Bone marrow (tissue), 2 donors: ENCODE results near the gene DTX4.
A peak's percentile ranks its signal among the peaks of the same experiment; 100 is the strongest.

Experiments
- DNase-seq, 2 donors: peaks; one replicate each; lab custom pipeline; 2025; lab: John Stamatoyannopoulos, UW

Gene DTX4

DNA sequence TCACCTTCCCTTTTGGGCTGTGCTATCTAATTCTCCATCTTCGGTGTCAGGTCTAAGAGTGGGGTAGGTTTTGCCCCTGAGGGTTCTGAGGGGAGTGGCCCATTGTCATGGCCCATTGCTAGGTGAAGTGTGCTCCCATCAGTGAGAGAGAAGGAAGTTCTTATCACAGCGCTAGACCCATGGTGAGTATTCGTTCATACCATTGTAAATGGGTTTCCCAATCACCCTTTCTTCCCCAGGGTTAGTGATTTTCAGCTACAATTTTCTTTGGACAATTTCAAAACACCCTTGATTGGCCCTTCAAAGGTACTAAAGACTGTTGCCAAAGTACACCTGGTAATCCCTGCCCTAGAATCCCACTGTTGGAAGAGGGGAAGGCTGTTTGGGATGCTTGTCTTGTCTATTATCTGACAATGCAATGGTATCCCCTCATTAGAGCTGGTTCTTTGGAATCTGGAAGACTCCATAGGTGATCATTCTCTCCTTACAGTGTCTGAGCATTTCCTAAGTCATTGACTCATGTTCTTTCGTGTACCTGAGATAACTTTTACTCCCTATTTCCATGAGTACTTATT lies 20.6 kb downstream of the DTX4 start:
- DNase-seq: no peak

DNA sequence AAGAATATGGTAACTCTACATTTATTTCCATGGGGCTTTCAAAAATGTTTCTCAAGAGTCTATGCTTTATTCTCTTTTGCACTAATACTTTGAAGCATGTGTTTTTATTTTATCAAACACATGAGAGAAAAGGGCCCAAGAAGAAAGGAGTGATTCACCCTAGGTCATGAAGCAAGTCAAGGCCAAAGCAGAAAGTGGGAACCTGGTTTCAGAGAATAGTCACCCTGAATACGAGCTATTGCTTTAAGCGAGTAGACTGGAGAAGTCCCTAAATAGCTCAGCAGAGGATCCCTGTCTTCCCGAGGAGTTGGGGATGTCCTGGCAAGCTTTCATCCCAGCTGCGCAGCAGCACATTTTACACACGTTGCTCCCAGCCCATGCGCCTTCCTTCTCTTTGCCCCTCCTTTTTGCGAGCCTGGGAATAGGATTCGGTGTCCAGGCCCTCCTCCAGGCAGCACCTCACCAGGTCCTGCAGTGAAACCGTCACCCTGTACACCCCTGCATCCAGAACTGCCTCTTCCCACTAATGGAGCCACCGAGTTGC lies 21.7 kb downstream of the DTX4 start:
- no peak for DNase-seq

DNA sequence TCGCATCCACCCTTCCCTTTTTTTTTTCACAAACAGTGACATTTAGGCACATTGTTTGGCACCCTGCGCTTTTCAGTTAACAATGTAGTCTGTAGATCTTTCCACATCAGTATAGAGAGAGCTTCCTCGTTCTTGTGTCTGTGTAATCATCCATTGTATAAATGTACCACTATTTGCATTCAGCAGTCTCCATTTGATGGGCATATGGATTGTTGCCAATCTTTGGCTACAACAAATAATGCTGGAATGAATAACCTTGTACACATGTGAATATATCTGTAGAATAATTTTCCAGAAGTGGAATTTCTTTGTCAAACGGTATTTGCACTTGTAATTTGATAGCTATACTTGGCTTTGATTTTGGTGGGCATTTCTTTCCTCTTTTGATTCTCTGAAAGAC lies 23.7 kb downstream of the DTX4 start:
- no peak for DNase-seq

DNA sequence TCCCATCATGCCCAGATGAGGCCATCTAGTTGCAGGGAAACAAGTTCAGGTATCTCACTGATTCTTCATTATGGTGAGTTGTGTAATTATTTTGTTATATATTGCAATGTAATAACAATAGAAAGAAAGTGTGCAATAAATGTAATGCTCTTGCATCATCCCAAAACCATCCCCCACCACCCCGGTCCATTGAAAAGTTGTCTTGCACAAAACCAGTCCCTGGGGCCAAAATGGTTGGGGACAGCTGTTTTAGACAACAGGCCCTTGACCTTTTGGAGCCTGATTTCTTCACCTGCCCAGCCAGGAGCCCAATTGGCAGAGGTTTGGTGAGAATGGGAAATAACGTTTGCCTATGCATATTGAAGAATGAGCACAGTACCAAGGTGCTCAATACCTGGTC lies 24.8 kb downstream of the DTX4 start:
- no peak for DNase-seq

DNA sequence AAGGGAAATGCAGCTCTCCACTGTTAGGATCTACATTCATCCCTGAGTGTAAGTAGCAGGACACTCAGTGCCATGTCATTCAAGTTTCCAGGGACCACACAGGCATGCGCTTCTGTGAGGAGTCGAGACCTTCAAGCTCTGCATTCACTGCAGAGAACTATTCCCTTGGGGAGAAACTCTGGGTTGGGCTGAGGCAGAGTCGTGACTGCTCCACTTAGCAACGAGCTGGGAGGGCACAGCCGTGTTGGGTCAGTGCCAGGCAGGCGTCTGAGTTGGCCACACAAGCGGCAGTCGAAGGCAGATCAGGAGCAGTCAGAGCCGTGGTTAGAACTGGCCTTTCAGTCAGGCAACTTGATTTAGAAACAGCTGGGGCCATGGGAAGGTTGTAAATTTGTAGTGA lies 26.1 kb downstream of the DTX4 start:
- DNase-seq: no peak

DNA sequence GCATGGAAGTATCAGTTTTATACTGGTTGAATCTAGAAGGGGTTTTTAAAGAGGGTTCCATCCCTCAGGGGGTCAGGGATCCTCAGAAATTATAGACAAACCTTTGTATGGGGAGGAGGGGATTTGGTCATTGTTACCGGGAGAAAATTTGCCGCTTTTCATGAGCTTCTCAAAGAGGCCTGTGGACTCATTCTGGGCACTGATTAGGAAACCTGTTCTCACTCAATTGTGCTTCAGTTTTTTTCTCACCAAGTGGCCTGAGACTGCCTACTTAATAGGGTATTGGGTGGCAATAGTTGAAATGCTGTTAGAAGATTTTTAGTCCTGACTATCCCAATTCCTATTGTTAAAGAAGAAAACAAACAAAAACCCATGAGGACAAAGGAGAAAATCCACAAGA lies 26.8 kb downstream of the DTX4 start:
- no peak for DNase-seq

DNA sequence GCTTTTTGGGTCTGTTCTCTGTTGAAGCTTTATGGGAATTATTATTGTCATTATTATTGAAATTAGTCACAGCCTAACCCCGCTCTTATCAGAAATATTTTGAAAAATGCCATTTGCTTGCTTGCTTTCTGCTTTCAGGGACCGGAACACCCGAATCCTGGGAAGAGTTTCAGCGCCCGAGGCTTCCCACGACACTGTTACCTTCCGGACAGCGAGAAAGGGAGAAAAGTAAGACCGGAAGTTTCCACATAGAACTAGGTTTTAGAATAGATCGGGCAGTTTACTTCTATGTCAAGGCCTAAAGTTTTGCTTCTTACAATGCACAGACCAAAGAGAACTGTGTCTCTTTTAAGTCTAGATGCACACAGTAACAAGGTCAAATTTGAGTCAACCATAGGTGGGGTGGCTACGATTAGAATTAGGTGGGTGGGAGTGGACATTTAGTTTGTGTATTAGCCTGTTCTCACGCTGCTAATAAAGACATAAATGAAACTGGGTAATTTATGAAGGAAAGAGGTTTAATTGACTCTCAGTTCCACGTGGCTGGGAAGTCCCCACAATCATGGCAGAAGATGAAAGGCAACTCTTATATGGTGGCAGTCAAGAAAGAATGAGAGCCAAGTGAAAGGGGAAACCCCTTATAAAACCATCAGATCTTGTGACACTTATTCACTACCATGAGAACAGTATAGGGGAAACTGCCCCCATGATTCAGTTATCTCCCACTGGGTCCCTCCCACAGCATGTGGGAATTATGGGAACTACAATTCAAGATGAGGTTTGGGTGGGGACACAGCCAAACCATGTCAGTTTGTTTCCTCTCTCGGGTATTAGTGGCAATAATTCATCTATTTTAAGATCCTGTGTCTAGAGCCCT lies 27.9 kb downstream of the DTX4 start:
- peak in 1 of 2 donors; percentile 53 for DNase-seq

DNA sequence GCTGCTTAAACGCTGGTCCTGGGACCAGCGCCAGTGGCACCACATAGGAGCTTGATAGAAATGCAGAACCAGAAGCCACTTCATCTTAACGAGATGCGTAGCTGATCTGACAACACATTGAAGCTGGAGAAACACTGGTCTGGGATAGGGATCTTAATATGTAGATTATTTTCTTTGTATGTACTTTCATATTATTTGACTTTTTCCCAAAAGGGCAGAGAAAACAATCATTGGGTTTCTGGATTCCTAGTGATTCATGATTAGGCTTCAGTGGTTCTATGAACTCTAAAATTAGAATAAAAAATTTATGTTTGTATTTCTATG lies 28.5 kb downstream of the DTX4 start:
- no peak for DNase-seq

DNA sequence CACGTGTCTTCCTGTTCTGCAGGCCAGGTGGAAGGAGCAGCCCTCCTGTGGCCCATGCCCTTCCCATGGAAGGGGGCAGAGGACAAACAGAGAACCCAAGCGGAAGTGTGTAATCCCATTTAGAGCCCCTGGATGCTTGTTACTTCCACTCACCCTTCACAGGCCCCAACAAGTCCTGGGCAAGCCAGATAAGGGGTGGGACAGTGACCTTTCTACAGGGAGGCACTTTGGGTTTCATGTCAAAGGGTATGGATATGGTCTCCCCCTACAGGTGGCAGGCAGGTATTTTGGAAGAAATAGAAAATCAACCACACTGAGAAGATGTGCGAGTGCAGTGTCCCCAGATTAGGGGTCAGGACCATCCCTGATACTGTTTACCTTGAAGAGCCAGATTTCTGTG lies 29.4 kb downstream of the DTX4 start:
- DNase-seq: no peak

DNA sequence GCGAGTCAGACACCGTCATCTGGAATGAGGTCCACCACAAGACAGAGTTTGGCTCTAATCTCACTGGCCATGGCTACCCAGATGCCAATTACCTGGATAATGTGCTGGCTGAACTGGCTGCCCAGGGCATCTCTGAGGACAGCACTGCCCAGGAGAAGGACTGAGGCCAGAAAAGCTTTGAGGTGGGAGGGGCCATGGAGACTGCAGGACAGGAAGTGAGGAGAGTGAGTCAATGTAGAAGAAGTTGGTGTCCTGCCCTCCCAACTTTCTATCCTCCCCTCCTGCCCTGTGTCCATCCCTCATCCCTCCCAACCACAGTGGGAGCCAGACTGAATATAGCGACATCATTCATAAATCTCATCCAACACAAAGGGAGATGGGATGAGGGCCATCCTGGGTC lies 32.8 kb downstream of the DTX4 start:
- DNase-seq: no peak

DNA sequence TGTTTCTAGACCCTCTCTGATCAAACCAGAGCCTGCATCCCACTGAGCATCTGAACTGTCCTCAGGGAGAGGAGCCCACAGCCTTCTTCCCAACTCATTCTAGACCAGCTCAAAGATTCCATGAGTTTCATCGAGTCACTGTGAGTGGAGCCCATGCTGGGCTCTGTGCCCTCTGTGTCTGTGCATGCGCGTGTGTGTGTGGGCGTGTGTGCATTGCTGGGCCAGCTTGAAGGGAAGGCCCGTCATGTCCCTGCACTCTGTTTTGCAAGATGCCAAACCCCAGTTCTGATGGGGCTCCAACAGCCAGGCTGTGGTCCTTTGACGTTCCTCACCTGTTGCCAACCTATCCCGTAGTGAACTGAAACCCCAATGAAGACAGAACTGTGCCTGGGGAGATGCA lies 33.7 kb downstream of the DTX4 start:
- no peak for DNase-seq

DNA sequence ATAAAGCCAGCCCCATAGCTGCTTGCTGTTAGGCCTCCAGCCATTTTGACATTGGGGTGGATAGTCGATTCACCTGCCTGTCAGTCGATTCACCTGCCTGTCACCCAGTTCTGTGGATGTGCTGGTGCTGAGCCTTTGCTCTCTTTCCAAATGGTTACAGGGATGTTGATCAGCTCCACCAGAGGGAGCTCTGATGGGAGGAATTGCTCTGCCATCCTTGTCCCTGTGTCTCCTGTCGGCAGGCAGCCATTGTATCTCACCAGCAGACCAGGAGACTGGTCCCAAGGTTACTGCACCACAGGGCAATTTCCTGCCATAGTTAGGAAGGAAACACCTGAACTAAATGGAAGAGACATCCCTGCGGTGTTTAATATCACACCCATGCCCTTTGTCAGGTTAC lies 34.7 kb downstream of the DTX4 start:
- peak in 1 of 2 donors; percentile 7 for DNase-seq

DNA sequence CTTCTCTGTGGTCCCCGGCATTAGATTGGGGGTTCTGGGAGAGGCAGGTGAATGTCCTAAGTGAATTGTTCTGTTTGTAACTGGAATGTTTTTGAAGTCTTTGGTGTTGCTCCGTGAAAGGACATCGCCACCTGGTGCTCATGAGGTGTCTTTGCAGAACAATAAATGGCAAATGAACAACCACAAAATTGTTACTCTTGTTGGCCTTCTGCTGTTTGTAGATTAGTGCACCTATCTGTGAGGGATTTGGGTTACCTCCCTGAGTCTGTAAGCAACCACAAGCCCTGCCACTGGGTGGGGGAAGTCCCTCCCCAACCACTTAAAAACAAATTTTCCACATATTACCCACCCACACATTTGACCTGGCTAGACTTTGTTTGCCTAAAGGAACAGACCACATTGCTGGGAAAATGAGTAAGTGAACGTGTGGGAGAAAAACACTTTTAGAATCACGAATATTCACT lies 36.1 kb downstream of the DTX4 start:
- peak in 1 of 2 donors; percentile 25 for DNase-seq

DNA sequence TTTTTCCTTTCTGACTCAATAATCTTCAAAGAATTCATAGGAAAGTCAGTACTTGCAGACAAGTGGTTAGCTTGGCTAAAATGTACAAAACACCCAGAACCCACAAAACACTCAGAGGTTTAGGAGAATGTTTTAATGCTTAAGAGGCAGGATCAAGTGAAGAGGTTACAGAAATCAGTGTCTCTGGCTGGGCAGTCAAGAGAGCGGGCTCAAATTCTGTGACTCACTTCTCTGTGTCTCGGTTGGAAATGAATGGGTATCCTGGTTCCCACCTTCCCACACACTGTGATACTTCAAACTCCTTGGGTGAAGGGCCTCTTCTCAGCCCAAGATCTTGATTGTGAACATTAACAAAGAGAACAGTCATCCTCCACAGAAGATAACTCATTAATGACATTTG lies 37.0 kb downstream of the DTX4 start:
- DNase-seq: no peak

DNA sequence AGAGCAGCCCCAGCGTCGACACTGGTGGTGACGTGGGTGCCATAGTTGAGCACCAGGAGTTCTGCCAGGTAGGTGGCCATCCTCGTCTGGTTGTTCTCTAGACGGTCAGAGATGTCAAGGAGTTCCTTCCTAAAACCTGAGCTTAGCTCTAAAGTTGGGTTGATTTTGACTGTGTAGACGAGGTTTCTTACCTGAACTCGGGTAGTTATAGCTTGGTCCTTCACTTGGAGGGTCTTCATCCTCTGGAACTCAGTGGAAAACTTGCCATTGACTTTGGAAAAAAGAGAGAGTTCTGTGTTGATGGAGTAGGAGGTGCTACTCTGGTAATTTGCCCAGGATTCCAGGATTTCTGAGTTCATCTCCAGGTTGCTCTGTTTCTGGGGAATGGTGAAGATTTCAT lies 40.3 kb downstream of the DTX4 start:
- no peak for DNase-seq

DNA sequence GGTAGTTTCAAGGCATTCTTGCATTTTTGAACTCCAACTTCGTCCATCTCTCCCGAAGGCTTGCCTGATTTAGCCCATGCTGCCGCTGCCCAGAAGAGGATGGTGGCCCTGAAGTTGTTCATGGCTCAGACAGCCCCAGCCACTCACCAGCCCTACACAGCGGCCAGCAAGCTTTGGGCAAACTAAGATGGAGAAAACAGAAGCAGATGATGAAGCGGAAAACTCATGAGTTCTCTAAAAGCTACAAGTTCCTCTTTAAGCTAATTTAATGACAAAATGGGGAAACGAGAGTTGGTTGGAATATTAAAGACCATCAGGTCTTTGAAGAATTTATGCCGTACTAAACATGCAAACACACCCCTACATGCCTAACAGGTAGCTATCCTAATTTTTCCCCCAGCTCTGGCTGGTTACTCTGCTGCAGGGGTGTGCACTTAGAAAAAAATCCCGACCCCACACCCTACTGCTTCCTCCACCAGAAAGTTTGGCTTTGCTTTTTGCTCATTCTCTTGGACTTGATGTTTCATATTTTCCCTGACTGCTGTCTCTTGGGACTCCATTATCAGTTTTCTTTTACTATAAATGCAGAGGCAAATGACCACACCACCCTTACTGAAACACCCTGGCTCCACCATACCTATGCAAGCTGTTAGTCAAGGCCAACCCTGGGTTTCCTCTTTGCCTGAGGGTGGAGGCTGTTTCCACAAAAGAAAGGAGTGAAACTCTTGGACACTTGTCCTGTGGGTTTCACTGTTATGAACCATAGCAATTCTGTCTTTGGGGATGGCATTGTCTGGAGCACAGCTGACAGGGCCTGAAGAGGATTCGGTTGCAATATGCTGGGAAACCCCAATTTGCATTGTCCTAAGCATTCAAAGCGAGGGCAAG lies 41.1 kb downstream of the DTX4 start, which contains the start of gene MPEG1:
MPEG1 (minus strand) TSS at position 184 of the 888 bp plus-strand sequence; CDS start at position 122, 62 bp downstream.
- peak in 1 of 2 donors; percentile 8 for DNase-seq

DNA sequence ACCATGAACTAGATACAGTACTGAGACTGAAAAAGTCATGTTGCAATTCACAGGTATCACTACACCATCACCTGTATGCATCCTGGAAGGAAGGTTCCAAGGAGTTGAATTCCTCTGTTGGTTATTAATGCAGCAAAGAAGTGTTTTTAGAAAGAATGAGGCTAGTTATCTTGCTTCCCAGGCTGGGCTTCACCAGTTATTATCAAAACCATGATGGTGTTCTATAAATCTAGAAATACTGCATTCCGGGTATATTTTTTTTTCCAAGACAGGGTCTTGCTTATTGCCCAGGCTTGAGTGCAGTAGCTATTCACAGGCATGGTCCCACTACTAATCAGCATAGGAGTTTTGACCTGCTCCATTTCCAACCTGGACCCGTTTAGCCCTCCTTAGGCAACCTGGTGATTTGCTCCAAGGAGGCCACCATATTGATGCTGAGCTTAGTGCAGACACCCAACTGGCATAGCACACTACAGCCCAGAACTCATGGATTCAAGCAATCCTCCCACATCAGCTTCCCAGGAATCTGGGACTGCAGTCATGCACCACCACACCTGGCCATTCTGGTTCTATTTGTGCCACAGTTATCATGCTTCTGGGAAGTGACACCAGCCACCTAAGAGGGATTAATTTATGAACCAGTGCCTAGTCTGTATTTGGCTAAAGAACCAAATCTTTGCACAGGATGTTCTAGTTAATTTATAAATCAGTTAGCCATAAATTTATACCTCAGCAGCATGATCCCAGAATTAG lies 42.4 kb downstream of the DTX4 start:
- no peak for DNase-seq

DNA sequence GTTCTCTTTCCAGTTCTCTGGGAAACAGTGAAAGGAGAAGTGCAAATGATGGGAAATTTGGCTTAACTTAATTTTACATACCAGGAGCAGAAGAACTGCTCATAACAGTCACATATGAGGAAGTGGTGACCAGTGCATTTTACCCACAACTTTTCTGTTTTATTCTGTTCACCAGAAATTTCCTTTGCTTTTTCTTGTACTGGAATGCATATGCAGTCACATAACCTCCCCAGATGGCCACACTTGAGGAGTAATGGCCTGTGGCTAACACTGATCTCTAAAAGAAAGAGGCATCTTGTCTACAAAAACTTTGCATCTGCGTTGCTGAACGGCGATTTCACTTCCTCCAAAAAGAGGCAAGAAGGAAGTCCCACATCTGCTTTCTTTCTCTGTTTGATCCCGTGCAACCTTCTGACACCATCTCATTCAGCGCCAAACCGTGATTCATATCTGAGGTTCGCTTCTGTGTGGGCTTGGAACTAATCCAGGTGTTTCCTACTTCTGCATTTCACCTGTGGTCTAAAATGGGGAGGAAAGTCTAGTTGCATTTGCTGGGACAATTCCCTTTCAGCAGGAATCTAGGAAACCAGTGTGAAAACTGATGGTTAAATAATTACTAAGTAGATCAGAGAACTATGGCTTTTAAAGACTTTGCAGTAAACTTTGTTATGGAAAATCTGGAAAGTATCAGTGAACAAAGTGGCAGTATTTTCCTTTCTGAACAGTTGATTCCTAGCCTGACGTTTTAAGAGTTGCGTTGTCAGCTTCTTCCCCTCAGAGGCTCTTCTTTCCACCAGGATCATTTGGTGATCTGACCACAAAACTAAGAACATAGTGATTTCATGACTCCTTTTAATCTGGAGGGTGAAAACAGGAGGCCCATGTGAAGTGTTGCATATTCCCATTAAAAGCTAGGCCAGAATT lies 45.0 kb downstream of the DTX4 start:
- DNase-seq: peak in 1 of 2 donors; percentile 72

DNA sequence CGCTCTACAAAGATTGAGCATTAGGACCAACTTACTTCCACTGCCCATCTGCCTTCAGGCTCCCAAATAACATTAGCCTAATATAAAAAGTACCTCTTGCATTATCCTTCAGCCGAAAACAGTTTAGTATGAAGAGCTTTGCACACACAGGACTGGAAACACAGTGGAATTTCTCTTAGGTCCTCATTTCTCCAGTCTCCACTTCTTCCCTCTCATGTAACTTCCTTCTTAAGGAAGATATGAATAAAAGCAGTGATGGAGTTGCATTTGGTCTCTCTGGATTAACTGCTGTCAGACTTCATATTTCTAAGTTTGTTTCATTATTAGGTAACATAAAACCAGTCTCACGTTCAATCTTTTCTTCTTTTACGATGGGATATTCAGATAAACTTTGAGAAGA lies 46.4 kb downstream of the DTX4 start:
- DNase-seq: no peak

DNA sequence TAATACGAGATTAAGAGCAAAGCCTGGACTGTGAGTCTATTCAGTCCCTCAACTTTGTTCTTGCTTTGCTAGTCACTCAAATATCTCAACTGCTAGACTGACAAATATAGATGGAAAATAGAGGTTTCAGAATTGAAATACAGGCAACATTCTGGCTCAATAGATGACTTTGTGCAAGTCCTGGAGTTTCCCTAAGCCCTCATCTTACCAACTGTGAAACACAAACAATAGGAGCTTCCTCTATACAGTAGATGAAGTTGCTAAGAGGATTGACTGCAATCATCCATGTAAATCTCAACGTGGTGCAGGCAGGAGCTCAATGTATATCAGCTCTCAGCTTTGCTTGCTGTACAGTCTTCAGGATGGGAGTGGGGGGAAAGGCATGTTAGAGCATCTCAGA lies 47.0 kb downstream of the DTX4 start:
- DNase-seq: no peak

DNA sequence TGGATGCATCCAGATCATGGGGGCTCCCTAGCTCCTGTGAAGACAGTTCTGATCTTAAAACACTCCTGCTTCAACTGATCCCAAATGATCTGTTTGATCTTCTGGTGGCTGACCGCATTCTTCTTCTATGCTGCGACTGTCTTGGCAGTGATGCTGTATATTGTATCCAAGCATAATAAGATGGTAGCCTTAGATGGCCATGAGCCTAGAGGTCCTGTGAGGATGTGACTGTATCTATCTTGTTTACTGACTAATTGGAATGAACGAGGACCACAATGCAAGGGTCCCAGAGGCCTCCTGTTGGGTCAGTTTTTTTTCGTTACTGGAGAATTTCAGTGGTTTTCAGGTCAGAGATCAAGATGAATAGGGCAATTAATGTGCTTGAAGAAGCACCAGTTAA lies 47.9 kb downstream of the DTX4 start:
- DNase-seq: no peak
